ENCODE data around the gene BCL2L2. TPM values are rescaled to one million over a fixed set of nuclear protein-coding genes. Genes with fewer than 3 reads are reported as not detected.

The BCL2L2 gene
- total RNA-seq, 4 donors from 2014 or later, result 36.7 to 57.8 (median 47.4) TPM

- Histone ChIP-seq H3K4me3 (no peak overlapping the region), H3K4me1 (no peaks in the 10 kb centered on the region), H3K27me3 (no peaks in the 10 kb centered on the region), H3K9me3 (no peaks in the 10 kb centered on the region), H3K27ac (no peak overlapping the region), H3K36me3 (no peaks in the 10 kb centered on the region)
- no peak for DNase-seq
- intact Hi-C loops (cut with DNase I), result no loop called here
- WGBS, 2 donors, result 43 to 54% methylated on average over 3 of the region's 3 CpGs
- TF ChIP-seq POLR2A (IDR thresholded peaks at IDR 0.05) (no peak), CTCF (IDR thresholded peaks at IDR 0.05) (no peak)
Observed at GRCh38 chr14:23344481-23344880, 37.8 kb downstream of the BCL2L2 start.

GRCh38 chr14:23345987-23346692 lies 39.5 kb downstream of the BCL2L2 start:
- no peak for TF ChIP-seq POLR2A (IDR thresholded peaks at IDR 0.05)
- TF ChIP-seq CTCF (IDR thresholded peaks at IDR 0.05), result no peak
- Histone ChIP-seq H3K36me3 (no peaks in the 10 kb centered on the region), H3K4me3 (no peak overlapping the region), H3K9me3 (no peaks in the 10 kb centered on the region), H3K27ac (no peak overlapping the region), H3K4me1 (no peaks in the 10 kb centered on the region), H3K27me3 (peaks cover 0 to 7% (median 0%) of the 10 kb centered on the region in 4 donors)
- intact Hi-C loops (cut with DNase I), result no loop called here
- WGBS, 2 donors, result 67 to 79% methylated on average over 8 to 9 of the region's 13 CpGs
- DNase-seq, result no peak

GRCh38 chr14:23346693-23347405 lies 40.2 kb downstream of the BCL2L2 start:
- no peaks in the 10 kb centered on the region for H3K36me3 ChIP-seq
- 40 to 61% methylated on average over 1 to 3 of the region's 27 CpGs for WGBS, 2 donors
- no peak overlapping the region for H3K4me3 ChIP-seq
- no peak overlapping the region for H3K27ac ChIP-seq
- peaks cover 2 to 5% (median 3%) of the 10 kb centered on the region in 3 donors for H3K4me1 ChIP-seq
- no peaks in the 10 kb centered on the region for H3K9me3 ChIP-seq
- intact Hi-C loops (cut with DNase I), result no loop called here
- no peak for DNase-seq
- peaks cover 0 to 14% (median 0%) of the 10 kb centered on the region in 4 donors for H3K27me3 ChIP-seq
- TF ChIP-seq POLR2A (IDR thresholded peaks at IDR 0.05) (no peak), CTCF (IDR thresholded peaks at IDR 0.05) (no peak)

- no peak for TF ChIP-seq CTCF (IDR thresholded peaks at IDR 0.05)
- no peak for TF ChIP-seq POLR2A (IDR thresholded peaks at IDR 0.05)
- peaks cover 0 to 22% (median 0%) of the 10 kb centered on the region in 4 donors for H3K27me3 ChIP-seq
- no peak overlapping the region for H3K27ac ChIP-seq
- 73 to 97% methylated on average over 5 to 7 of the region's 19 CpGs for WGBS, 2 donors
- DNase-seq, result no peak
- H3K4me3 ChIP-seq, result no peak overlapping the region
- no peaks in the 10 kb centered on the region for H3K9me3 ChIP-seq
- H3K4me1 ChIP-seq, result peaks cover 9 to 13% (median 10%) of the 10 kb centered on the region in 3 donors
- H3K36me3 ChIP-seq, result no peaks in the 10 kb centered on the region
- intact Hi-C loops (cut with DNase I), result no loop called here
Observed at GRCh38 chr14:23347406-23348296, 41.0 kb downstream of the BCL2L2 start.

Data from esophagus squamous epithelium (tissue), 5 donors.